GM18505 (cell line): ENCODE results near the gene EID2.

ENCODE experiments used
- ATAC-seq: cut with Tn5 transposase; IDR thresholded peaks from one replicate; pipeline ENCODE4 v1.9.1; 2021; ENCODE audit not compliant: unreplicated experiment
- POLR2A ChIP-seq: IDR thresholded peaks from 4 replicates; pipeline ENCODE4 v1.6.1; 2011; ENCODE audit warnings: borderline replicate concordance; ENCODE audit not compliant: insufficient read depth, insufficient read length; ENCODE audit errors: extremely low read depth

Gene EID2

GRCh38 chr19:39553082-39553652 lies 13.2 kb upstream of the EID2 start:
- no peak for TF ChIP-seq POLR2A
- no peak for ATAC-seq

DNA sequence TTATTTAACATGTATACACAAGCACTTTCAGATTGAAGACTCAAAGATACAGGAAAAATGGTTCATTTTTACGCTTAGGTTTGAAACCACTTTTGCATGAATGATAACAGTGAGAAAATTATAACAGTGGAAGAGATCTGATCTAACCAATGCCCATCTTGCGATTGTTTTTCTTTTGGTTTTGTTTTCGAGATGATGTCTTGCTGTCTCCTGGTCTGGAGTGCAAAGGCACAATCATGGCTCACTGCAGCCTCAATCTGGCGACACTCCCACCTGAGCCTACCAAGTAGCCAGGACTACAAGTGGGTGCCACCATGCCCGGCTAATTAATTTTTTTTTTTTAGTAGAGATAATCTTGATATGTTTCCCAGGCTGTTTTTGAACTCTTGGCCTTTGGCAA lies 10.2 kb upstream of the EID2 start:
- no peak for TF ChIP-seq POLR2A
- ATAC-seq: no peak

DNA sequence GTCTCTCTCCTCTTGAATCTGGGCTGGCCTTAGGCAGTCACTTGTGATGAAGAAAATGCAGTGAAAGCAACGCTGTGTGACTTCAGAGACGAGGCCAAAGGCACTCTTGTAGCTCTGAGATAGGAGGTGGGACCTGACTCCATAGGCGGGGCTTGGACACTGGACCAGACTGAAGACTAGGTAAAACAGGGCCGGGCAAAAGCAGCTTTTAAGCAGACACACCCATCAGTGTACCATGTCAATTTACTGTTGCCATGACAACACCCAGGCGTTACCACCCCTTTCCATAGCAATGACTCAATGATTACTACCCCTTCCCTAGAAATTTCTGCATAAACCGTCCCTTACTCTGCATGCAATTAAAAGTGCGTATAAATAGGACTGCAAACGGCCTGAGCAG lies 6.6 kb upstream of the EID2 start:
- TF ChIP-seq POLR2A: no peak

GRCh38 chr19:39544911-39545310 lies 5.0 kb upstream of the EID2 start:
- no peak for TF ChIP-seq POLR2A

More for the DNA sequence above, 6.6 kb upstream of the EID2 start:
- ATAC-seq: no peak

GRCh38 chr19:39544226-39544903 lies 4.4 kb upstream of the EID2 start:
- no peak for TF ChIP-seq POLR2A
- no peak for ATAC-seq

More at GRCh38 chr19:39544911-39545310, 5.0 kb upstream of the EID2 start:
- ATAC-seq: no peak

DNA sequence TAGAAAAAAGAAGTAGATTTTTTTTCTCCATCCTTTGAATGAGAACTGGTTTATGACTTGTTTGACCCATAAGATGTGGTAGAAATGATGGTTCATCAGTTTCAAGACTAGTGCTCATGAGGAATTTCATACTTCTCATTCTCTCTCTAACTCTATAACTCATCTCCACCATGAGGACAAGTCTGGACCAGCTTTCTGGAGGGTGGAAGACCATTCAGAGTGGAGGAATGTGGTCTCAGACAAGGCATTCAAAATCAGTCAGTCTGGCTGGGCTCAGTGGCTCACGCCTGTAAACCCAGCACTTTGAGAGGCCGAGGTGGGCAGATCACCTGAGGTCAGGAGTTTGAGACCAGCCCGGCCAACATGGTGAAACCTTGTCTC lies 3.5 kb upstream of the EID2 start:
- no peak for TF ChIP-seq POLR2A
- no peak for ATAC-seq

DNA sequence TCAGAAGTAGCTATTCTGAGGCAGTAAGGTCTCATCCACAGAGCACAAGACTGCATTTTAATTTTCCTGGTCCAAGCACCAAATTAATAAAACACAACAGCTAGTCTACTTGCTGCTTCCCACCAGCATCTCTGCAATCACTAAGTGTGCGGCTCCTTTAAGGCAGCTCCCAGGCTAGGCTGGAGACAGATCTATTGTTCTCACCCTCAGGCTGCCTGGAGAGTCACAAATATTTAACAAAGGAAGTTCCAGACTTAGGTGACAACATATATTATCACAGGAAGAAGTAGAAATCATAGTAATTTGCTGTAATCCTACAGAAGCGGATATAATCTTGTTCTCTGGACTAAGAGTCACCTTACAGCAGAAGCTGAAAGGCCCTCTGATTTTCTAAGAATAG lies 2.2 kb upstream of the EID2 start:
- no peak for TF ChIP-seq POLR2A
- ATAC-seq: no peak

GRCh38 chr19:39540333-39540673 lies 342 bp upstream of the EID2 start:
- no peak for TF ChIP-seq POLR2A
- ATAC-seq: no peak

- no peak for ATAC-seq
- TF ChIP-seq POLR2A: no peak
These were observed 820 bp downstream of the EID2 start for GRCh38 chr19:39539165-39539517.

GRCh38 chr19:39533791-39534190 lies 6.2 kb downstream of the EID2 start:
- TF ChIP-seq POLR2A: no peak
- ATAC-seq: no peak

- no peak for TF ChIP-seq POLR2A
- no peak for ATAC-seq
These were observed 6.9 kb downstream of the EID2 start for GRCh38 chr19:39533003-39533512.

DNA sequence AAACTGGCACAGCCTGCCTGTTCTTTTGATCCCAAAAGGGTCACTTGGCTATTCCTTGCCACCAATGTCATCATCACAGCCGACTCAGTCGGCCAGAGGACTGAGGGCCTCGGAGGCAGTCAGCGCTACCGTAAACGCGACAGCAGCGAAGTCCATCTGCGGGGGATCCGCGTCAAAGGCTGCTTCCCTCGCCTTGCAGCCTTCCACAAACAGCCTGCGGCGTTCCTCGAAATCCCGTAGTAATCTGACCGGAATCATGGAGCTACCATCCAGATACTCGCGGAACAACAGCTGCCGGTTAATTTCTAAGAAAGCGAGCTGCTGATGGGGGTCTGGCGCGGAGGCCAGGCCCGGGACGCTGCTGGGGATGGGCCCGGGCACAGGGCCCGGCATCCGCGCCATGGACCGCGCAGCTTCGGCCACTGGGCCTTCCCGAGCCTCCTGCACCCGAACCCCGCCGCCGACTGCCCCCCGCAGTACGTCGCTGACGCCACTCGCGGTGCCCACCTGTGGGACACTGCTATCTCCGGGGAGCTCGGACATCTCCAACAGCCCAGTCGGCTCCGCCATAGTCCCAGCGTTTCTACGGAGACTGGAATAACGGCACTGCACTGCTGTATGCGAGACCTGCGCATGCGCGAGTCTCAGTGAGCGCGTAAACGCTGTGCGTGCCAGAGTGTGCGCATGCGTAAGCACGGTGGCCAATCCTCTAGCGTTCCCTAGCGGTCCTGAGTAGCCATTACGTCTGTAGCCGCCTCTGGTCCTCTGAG lies 7.5 kb downstream of the EID2 start, which contains the start of gene EID2B:
EID2B (minus strand) TSS at position 620 of the 770 bp plus-strand sequence; CDS start at position 570, 50 bp downstream.
- peak; percentile 88 for ATAC-seq
- peak; percentile 69 for TF ChIP-seq POLR2A

GRCh38 chr19:39531834-39532232 lies 8.1 kb downstream of the EID2 start:
- no peak for ATAC-seq
- no peak for TF ChIP-seq POLR2A

DNA sequence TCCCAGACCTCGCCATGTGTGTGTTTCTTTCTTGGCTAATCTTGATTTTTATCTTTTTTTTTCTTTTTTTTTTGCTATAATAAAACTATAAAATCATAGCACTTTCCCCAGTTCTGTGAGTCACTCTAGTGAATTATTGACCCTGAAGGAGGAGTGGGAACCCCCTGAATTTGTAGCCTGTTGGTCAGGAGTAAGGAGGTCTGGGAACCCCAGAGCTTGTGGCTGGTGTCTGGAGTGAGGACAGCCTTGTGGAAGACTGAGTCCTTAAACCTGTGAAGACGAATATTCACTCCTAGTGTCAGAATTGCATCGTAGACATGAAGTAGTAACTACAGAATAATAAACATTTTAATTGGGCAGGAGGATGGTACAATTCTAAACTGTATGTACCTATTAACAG lies 14.8 kb downstream of the EID2 start:
- no peak for ATAC-seq
- no peak for TF ChIP-seq POLR2A
